Measurements from ENCODE around the gene IRAK1.

The IRAK1 gene

GRCh38 chrX:154019633-154020528, at the start of gene IRAK1:
Gene IRAK1, minus strand, starts transcription at chrX:154019902. Its CDS starts 90 bp downstream, at chrX:154019812.
- no peak for DNase-seq (ENCODE audit: low read depth)

GRCh38 chrX:154068560-154068959, 48.9 kb upstream of the IRAK1 start:
- DNase-seq (ENCODE audit: low read depth) = no peak

- no peak for DNase-seq (ENCODE audit: low read depth)
These were observed 45.1 kb upstream of the IRAK1 start for GRCh38 chrX:154064637-154065435.

GRCh38 chrX:154063234-154063633, 43.5 kb upstream of the IRAK1 start:
- no peak for DNase-seq (ENCODE audit: low read depth)

- no peak for DNase-seq (ENCODE audit: low read depth)
These were observed 42.1 kb upstream of the IRAK1 start for GRCh38 chrX:154061801-154062200.

GRCh38 chrX:154059729-154060245, 40.1 kb upstream of the IRAK1 start:
- DNase-seq (ENCODE audit: low read depth) = no peak

- DNase-seq (ENCODE audit: low read depth) = no peak
These were observed 39.5 kb upstream of the IRAK1 start for GRCh38 chrX:154059231-154059630.

- no peak for DNase-seq (ENCODE audit: low read depth)
These were observed 38.7 kb upstream of the IRAK1 start for GRCh38 chrX:154058214-154058997.

- no peak for DNase-seq (ENCODE audit: low read depth)
These were observed 38.1 kb upstream of the IRAK1 start for GRCh38 chrX:154057791-154058190.

GRCh38 chrX:154056770-154057241, 37.1 kb upstream of the IRAK1 start:
- DNase-seq (ENCODE audit: low read depth) = no peak

- DNase-seq (ENCODE audit: low read depth) = peak; percentile 56
These were observed 31.6 kb upstream of the IRAK1 start for GRCh38 chrX:154051201-154051810.

- no peak for DNase-seq (ENCODE audit: low read depth)
These were observed 30.4 kb upstream of the IRAK1 start for GRCh38 chrX:154050113-154050495.

GRCh38 chrX:154049209-154050112, 29.8 kb upstream of the IRAK1 start:
- DNase-seq (ENCODE audit: low read depth) = no peak

GRCh38 chrX:154048398-154048797, 28.7 kb upstream of the IRAK1 start:
- DNase-seq (ENCODE audit: low read depth) = no peak

GRCh38 chrX:154046940-154047610, 27.4 kb upstream of the IRAK1 start:
- no peak for DNase-seq (ENCODE audit: low read depth)

GRCh38 chrX:154046031-154046781, 26.5 kb upstream of the IRAK1 start:
- DNase-seq (ENCODE audit: low read depth) = no peak

GRCh38 chrX:154044091-154044490, 24.4 kb upstream of the IRAK1 start:
- DNase-seq (ENCODE audit: low read depth) = no peak

- DNase-seq (ENCODE audit: low read depth) = no peak
These were observed 23.5 kb upstream of the IRAK1 start for GRCh38 chrX:154043003-154043763.
